Measurements from ENCODE around the gene MGMT. TPM values are rescaled to one million over a fixed set of nuclear protein-coding genes. Genes with fewer than 3 reads are reported as not detected.

MGMT gene
- total and polyA plus RNA-seq, 4 donors, result 9.9 to 39.6 (median 23.2) TPM

- no peak overlapping the region for H3K4me3 ChIP-seq
- TF ChIP-seq CTCF (IDR thresholded peaks at IDR 0.05; ENCODE audit: control extremely low read depth, extremely low read depth), result no peak
- DNase-seq, result peak in 1 of 3 donors; percentile 12
These were observed 347.9 kb downstream of the MGMT start for GRCh38 chr10:129814681-129815646.

DNA sequence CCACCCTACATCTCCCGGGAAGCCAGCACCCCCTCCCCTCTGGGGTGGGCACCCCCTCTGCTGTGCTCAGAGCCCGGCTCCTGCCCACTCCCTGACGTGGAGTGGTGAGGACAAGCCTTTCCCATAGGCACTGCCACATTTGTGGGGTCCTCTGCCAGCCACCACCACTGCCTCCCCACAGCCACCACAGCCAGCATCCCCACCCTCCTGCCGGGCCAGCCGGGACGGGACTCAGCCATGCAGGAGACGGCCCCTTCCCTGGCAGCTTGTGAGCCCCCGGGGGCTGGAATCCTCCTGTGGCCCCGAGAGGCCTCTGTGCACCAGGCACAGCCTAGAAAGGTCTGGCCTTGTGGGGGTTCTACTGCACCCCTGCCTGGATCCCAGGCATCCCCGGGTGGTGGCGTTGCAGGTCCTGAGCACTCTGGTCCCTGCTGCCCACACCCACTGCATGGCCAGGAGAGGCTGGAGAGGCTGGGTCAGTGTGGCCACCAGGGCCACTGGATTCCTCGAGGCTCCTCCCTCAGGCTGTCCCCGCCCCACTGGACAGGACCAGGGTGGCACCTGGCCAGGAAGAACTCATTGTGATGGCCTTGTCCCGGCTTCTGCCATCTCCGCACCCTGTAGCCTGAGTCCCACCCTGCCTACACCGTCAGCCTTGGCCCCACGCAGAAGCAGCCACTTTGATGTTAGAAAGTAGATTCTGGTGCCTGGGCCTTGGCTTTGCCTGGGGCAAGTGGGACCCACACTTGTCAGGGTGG, 349.0 kb downstream of the MGMT start:
- no peak for DNase-seq
- Histone ChIP-seq H3K9ac (ENCODE audit: insufficient read depth in 1 of 2, low read length in 2 of 2) (no peak overlapping the region), H3K4me3 (no peak overlapping the region), H3K36me3 (ENCODE audit: control insufficient read depth in 4 of 4, insufficient read depth in 4 of 4, low read length in 4 of 4) (peaks cover 0 to 3% (median 0%) of the 10 kb centered on the region in 4 donors), H3K4me1 (ENCODE audit: control insufficient read depth in 5 of 5, insufficient read depth in 5 of 5, low read length in 5 of 5) (no peaks in the 10 kb centered on the region), H3K27me3 (ENCODE audit: control insufficient read depth in 3 of 3, insufficient read depth in 3 of 3, low read length in 2 of 3) (peaks cover 0 to 3% (median 0%) of the 10 kb centered on the region in 3 donors), H3K9me3 (ENCODE audit: control insufficient read depth in 4 of 4, insufficient read depth in 3 of 4, low read length in 3 of 4) (peaks cover 0 to 10% (median under 1%) of the 10 kb centered on the region in 4 donors), H3K27ac (ENCODE audit: low read depth in 1 of 2, low read length in 1 of 2) (no peak overlapping the region)
- 90 to 93% methylated on average over 17 of the region's 17 CpGs for WGBS, 2 donors
- no peak for ATAC-seq (ENCODE audit: insufficient read depth, low FRiP score)
- no peak for TF ChIP-seq CTCF (IDR thresholded peaks at IDR 0.05; ENCODE audit: control extremely low read depth, extremely low read depth)

More at GRCh38 chr10:129814681-129815646, 347.9 kb downstream of the MGMT start:
- no peak for ATAC-seq (ENCODE audit: insufficient read depth, low FRiP score)
- H3K9ac ChIP-seq (ENCODE audit: insufficient read depth in 1 of 2, low read length in 2 of 2), result no peak overlapping the region
- peaks cover 0 to 10% (median under 1%) of the 10 kb centered on the region in 4 donors for H3K9me3 ChIP-seq (ENCODE audit: control insufficient read depth in 4 of 4, insufficient read depth in 3 of 4, low read length in 3 of 4)
- H3K27ac ChIP-seq (ENCODE audit: low read depth in 1 of 2, low read length in 1 of 2), result no peak overlapping the region
- 47 to 53% methylated on average over 12 of the region's 12 CpGs for WGBS, 2 donors
- H3K27me3 ChIP-seq (ENCODE audit: control insufficient read depth in 3 of 3, insufficient read depth in 3 of 3, low read length in 2 of 3), result peaks cover 0 to 3% (median 0%) of the 10 kb centered on the region in 3 donors
- no peaks in the 10 kb centered on the region for H3K4me1 ChIP-seq (ENCODE audit: control insufficient read depth in 5 of 5, insufficient read depth in 5 of 5, low read length in 5 of 5)
- H3K36me3 ChIP-seq (ENCODE audit: control insufficient read depth in 4 of 4, insufficient read depth in 4 of 4, low read length in 4 of 4), result peaks cover 0 to 3% (median 0%) of the 10 kb centered on the region in 4 donors

DNA sequence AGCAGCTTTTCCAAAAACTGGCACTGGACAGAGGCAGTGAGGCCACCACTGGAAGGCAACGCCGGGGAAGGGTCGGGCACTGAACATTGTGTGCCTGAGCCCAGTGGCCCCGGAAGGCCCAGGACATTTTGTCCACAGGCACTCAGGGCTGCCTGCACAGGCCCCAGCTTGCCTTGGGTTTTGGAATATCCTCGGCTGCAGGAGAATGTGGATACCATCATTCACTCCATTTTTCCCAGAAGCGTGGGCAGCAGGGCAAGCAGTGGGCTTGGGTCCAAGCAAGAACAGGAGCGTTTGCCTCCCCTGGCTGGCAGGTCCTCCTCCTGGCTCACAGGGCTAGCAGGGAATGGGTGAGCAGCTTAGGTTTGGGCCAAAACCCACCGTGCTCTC, 349.6 kb downstream of the MGMT start:
- H3K27ac ChIP-seq (ENCODE audit: low read depth in 1 of 2, low read length in 1 of 2), result no peak overlapping the region
- peaks cover 0 to 3% (median 0%) of the 10 kb centered on the region in 3 donors for H3K27me3 ChIP-seq (ENCODE audit: control insufficient read depth in 3 of 3, insufficient read depth in 3 of 3, low read length in 2 of 3)
- WGBS, 2 donors, result 90 to 92% methylated on average over 8 of the region's 8 CpGs
- H3K9me3 ChIP-seq (ENCODE audit: control insufficient read depth in 4 of 4, insufficient read depth in 3 of 4, low read length in 3 of 4), result peaks cover 0 to 10% (median under 1%) of the 10 kb centered on the region in 4 donors
- DNase-seq (no peak), ATAC-seq (ENCODE audit: insufficient read depth, low FRiP score) (no peak)
- no peak overlapping the region for H3K4me3 ChIP-seq
- no peak for TF ChIP-seq CTCF (IDR thresholded peaks at IDR 0.05; ENCODE audit: control extremely low read depth, extremely low read depth)
- H3K36me3 ChIP-seq (ENCODE audit: control insufficient read depth in 4 of 4, insufficient read depth in 4 of 4, low read length in 4 of 4), result peaks cover 0 to 3% (median 0%) of the 10 kb centered on the region in 4 donors
- no peaks in the 10 kb centered on the region for H3K4me1 ChIP-seq (ENCODE audit: control insufficient read depth in 5 of 5, insufficient read depth in 5 of 5, low read length in 5 of 5)
- no peak overlapping the region for H3K9ac ChIP-seq (ENCODE audit: insufficient read depth in 1 of 2, low read length in 2 of 2)
